Left lung (tissue), 10 donors: Measurements from ENCODE around the gene ST7L. TPM values are rescaled to one million over a fixed set of nuclear protein-coding genes. Genes with fewer than 3 reads are reported as not detected.

ENCODE experiments used
- ATAC-seq: fragments of 200-7000 bp; cut with Tn5 transposase; one replicate; pipeline ENCODE4 v1.9.1; 2020; ENCODE audit warnings: moderate library complexity
- DNase-seq, 4 donors: peaks; one replicate each; pipeline ENCODE4 v3.0.0-alpha.2; 2013 to 2020
- H3K27ac ChIP-seq, 2 donors: fragments of 200-600 bp; sonication (generic) in 1 of 2; one replicate each; pipeline versions ENCODE4 v1.5.0 to v1.8.0; 2020 to 2021
- H3K27me3 ChIP-seq, 2 donors: fragments of 200-600 bp; sonication (generic) in 1 of 2; one replicate each; pipeline versions ENCODE4 v1.5.0 to v1.8.0; 2020 to 2021
- H3K36me3 ChIP-seq, 2 donors: fragments of 200-600 bp; sonication (generic) in 1 of 2; one replicate each; pipeline versions ENCODE4 v1.5.0 to v1.8.0; 2020 to 2021
- H3K4me1 ChIP-seq, 2 donors: fragments of 200-600 bp; one replicate each; pipeline ENCODE4 v1.8.0; 2021
- H3K4me3 ChIP-seq, 2 donors: fragments of 200-600 bp; sonication (generic) in 1 of 2; one replicate each; pipeline versions ENCODE4 v1.5.0 to v1.8.0; 2020 to 2021; ENCODE audit warnings: mild to moderate bottlenecking in 1 of 2
- H3K9me3 ChIP-seq, 2 donors: fragments of 200-600 bp; sonication (generic) in 1 of 2; one replicate each; pipeline versions ENCODE4 v1.5.0 to v1.8.0; 2020 to 2021
- intact Hi-C, 2 donors: fragments of 100-400 bp; cut with DNase I; formaldehyde crosslinking; loops; one replicate each; pipeline versions ENCODE4 v1.11.2 to v1.14.2; 2022
- polyA plus RNA-seq, 6 donors: library from polyadenylated mRNA; unstranded; fragments of 120-200 nt; gene quantifications; one replicate each; pipeline ENCODE4 v1.2.1, GENCODE V29; 2013; ENCODE audit not compliant: insufficient read length in 6 of 6
- total RNA-seq, 2 donors: library from RNA; stranded (reverse); fragmentation: NEBNext Ultra II Directional; extraction: Animal tissue kit (Norgen Biotek cat#: 25700); gene quantifications; one replicate each; pipeline ENCODE4 v1.2.1, GENCODE V29; 2021
- TF ChIP-seq, protein P1 (sequence below), 2 donors: fragments of 200-600 bp; sonication (generic) in 1 of 2; IDR thresholded peaks; one replicate each; pipeline versions ENCODE4 v1.5.0 to v1.8.0; 2021; ENCODE audit warnings: antibody characterized with exemption in 2 of 2
- donor health status: DM: no; HTN: yes; CAD: no.
- donor health status: DM: no; HTN: no; CAD: no.

The ST7L gene
- total and polyA plus RNA-seq, 8 donors, result 15.9 to 35.2 (median 26.8) TPM

DNA sequence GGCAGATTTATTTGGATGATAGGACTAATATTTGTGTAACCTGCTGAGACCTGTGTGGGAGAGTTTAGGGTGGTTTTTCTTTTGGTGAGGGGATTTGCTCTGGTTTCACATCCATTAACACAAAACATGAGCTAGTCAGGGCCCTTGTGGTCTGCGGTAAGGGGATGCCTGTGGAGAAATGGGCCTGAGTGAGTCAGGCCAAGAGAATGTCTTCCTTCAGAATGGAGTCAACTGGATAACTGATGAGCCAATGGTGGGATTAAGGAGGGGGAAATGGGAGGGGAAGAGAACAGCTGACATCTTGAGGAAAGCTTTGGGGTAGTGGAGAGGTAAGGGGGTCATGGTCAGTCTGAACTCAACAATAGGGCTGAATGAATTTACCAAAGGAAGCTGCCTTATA lies 96.3 kb downstream of the ST7L start:
- no peaks in the 10 kb centered on the region for H3K4me1 ChIP-seq
- no peak for DNase-seq

DNA sequence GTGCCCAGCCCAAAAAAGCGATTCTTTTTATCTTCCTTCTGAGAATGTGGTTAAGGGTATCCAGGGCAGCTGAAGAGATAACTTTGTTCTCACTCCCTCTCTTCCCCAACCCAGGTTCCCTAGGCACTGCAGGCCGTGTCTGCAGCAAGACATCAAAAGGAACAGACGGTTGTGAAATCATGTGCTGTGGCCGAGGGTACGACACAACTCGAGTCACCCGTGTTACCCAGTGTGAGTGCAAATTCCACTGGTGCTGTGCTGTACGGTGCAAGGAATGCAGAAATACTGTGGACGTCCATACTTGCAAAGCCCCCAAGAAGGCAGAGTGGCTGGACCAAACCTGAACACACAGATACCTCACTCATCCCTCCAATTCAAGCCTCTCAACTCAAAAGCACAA lies 98.8 kb downstream of the ST7L start:
- H3K27ac ChIP-seq, result no peak overlapping the region
- DNase-seq, result no peak
- H3K4me1 ChIP-seq, result no peaks in the 10 kb centered on the region
- intact Hi-C loops, result no loop called here
- H3K9me3 ChIP-seq, result no peaks in the 10 kb centered on the region
- ATAC-seq, result no peak
- H3K4me3 ChIP-seq, result no peak overlapping the region
- TF ChIP-seq, protein P1, sequence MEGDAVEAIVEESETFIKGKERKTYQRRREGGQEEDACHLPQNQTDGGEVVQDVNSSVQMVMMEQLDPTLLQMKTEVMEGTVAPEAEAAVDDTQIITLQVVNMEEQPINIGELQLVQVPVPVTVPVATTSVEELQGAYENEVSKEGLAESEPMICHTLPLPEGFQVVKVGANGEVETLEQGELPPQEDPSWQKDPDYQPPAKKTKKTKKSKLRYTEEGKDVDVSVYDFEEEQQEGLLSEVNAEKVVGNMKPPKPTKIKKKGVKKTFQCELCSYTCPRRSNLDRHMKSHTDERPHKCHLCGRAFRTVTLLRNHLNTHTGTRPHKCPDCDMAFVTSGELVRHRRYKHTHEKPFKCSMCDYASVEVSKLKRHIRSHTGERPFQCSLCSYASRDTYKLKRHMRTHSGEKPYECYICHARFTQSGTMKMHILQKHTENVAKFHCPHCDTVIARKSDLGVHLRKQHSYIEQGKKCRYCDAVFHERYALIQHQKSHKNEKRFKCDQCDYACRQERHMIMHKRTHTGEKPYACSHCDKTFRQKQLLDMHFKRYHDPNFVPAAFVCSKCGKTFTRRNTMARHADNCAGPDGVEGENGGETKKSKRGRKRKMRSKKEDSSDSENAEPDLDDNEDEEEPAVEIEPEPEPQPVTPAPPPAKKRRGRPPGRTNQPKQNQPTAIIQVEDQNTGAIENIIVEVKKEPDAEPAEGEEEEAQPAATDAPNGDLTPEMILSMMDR (IDR thresholded peaks at IDR 0.05), result no peak
- no peaks in the 10 kb centered on the region for H3K27me3 ChIP-seq
- peaks cover 0 to 10% of the 10 kb centered on the region in 2 donors for H3K36me3 ChIP-seq

More for the DNA sequence above, 96.3 kb downstream of the ST7L start:
- TF ChIP-seq, protein P1 (IDR thresholded peaks at IDR 0.05), result no peak
- Histone ChIP-seq H3K4me3 (no peak overlapping the region), H3K27me3 (no peaks in the 10 kb centered on the region), H3K36me3 (peaks cover 0 to 26% of the 10 kb centered on the region in 2 donors), H3K27ac (no peak overlapping the region), H3K9me3 (no peaks in the 10 kb centered on the region)
- peak; percentile 25 for ATAC-seq
- intact Hi-C loops, result no loop called here

DNA sequence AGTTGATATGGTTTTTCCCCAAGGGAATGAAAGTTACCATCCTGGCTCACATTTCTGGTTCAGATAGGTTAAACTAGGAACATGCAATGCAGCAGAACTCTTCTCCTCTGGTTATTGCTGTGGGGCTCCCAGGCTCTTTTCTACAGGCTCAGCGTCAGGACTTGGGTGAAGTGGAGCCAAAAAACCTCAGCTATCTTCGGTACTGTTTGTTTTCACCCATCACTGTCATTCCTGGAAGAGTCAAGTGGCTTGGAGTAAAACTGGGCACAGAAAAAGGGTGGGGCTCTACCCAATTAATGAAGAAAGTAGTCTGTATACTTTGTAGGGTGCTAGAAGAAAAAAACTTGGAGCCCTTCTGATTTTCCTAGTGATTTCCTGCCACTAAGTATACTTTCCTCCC lies 100.8 kb downstream of the ST7L start:
- Histone ChIP-seq H3K4me1 (no peaks in the 10 kb centered on the region), H3K27ac (no peak overlapping the region), H3K27me3 (no peaks in the 10 kb centered on the region), H3K36me3 (no peaks in the 10 kb centered on the region), H3K9me3 (no peaks in the 10 kb centered on the region), H3K4me3 (no peak overlapping the region)
- intact Hi-C loops, result no loop called here
- DNase-seq (no peak), ATAC-seq (no peak)
- TF ChIP-seq, protein P1 (IDR thresholded peaks at IDR 0.05), result no peak

DNA sequence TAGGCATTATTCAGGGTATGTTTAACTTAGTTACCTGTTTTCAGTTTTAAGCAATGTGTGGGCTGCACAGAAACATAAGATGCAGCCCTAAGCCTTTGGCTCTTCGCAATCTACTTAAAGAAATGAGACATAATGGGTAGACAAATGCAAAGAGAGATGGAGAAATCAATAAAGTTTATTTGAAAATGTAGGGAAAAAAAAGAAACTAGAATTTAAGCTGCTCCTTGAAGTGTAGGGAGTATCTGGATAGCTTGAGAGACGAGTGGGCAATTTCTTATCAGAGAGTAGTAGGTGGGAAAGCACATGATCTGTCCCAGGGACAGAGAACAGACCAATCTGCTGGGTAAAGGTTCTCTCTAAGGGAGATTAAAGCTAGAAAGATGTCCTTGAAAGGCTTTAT lies 101.3 kb downstream of the ST7L start:
- no peak for ATAC-seq
- intact Hi-C loops, result no loop called here
- Histone ChIP-seq H3K4me3 (no peak overlapping the region), H3K4me1 (no peaks in the 10 kb centered on the region), H3K27ac (no peak overlapping the region), H3K36me3 (no peaks in the 10 kb centered on the region), H3K27me3 (no peaks in the 10 kb centered on the region), H3K9me3 (no peaks in the 10 kb centered on the region)
- no peak for DNase-seq
- TF ChIP-seq, protein P1 (IDR thresholded peaks at IDR 0.05), result no peak

DNA sequence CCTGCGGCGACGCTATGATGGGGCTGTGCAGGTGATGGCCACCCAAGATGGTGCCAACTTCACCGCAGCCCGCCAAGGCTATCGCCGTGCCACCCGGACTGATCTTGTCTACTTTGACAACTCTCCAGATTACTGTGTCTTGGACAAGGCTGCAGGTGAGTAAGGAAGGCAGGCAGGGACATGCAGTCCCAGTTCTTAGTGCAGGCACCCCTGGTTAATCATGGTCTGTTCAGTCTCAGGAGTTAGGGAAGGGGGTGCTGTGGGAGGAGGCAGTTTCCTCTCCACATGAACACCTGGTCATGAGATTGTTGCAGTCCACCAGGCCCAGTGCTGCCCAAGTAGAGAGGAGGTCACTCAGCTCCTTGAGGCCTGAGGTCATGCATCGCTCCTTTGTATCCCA lies 101.7 kb downstream of the ST7L start:
- no peaks in the 10 kb centered on the region for H3K36me3 ChIP-seq
- H3K9me3 ChIP-seq, result no peaks in the 10 kb centered on the region
- no peaks in the 10 kb centered on the region for H3K4me1 ChIP-seq
- intact Hi-C loops, result no loop called here
- ATAC-seq (no peak), DNase-seq (no peak)
- no peak overlapping the region for H3K27ac ChIP-seq
- H3K27me3 ChIP-seq, result no peaks in the 10 kb centered on the region
- no peak overlapping the region for H3K4me3 ChIP-seq
- TF ChIP-seq, protein P1 (IDR thresholded peaks at IDR 0.05), result no peak
